ENCODE measurements around the gene ITM2C.

ITM2C gene

DNA sequence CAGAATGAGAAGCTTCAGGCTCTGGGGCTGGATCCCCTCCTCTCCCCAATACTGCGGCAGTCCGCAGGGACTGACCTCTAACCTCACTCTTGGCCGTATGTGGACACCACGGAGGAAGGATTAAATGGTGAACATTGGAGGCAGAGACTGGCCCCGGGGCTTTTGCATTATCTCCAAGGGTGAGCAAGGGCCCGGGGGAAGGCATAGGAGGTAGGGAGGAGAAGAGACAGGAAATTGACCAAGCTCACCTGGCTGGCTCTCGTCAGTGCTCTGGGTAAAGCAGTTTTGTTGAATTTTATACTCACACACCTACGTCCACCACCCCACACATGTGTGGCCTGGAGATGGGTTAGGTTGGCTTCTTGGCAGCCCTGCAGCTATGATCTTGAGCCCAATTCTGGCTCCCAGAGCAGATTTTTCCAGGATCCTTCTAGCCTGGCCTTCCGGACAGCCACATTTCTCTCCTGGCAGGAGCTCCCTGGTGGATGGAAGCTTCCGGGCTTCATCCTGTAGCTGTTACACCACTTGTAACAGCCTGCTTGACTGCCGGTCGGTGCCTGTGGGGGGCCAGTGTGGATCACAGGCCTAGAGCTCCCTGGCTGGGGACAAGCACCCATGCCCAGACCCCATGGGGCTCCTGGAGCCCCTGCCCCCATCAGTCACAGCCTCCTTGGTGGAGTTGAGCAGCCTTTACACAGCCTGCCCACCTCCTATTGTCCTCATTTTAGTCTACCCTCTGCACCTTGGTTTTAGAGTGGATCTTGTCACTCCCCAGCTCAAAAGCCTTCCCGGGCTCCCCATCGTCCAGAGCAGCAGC is 7.6 kb downstream of the ITM2C start:
- Histone ChIP-seq H3K27me3 (no peaks in the 10 kb centered on the region), H3K9me3 (no peaks in the 10 kb centered on the region), H3K27ac (peak overlapping the region; percentile 87), H3K36me3 (peaks cover 30% of the 10 kb centered on the region), H3K4me3 (peak overlapping the region; percentile 15; the same call in 1 of the 2 replicates), H3K4me1 (peaks cover 99% of the 10 kb centered on the region), H3K9ac (peak overlapping the region; percentile 4; the same call in 1 of the 2 replicates), H4K20me1 (peaks cover 84% of the 10 kb centered on the region), H3K4me2 (peak overlapping the region; percentile 92)
- no peak for TF ChIP-seq Cebpa-rat (IDR thresholded peaks at IDR 0.05)

DNA sequence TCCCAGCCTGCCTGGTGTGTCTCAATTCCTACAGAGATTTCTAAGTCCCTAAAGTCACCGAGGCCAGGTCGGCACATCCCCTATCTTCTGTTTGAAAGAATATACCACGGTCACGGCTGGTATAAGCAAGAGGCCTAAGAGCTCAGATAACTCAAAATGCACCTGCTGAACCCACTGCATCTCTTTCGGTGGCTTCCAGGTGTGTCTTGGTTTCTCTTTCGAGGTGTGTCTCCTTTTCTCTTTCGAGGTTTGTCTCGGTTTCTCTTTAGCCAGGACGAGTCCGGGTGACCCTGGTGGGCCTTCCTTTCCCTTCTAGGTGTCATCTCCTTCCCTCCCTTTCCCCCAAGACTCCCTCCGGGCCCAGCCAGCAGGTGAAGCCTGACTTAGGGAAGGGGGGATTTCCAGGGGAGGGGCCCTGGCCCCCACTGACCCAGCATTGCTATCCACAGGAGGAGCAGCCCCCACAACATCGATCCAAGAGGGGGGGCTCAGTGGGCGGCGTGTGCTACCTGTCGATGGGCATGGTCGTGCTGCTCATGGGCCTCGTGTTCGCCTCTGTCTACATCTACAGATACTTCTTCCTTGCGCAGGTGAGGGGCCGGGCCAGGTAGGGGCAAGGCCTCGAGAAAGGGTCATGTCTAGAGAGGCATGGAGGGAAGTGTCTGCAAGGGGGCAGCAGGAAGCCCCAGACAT is 8.4 kb downstream of the ITM2C start:
- peaks cover 37% of the 10 kb centered on the region for H3K36me3 ChIP-seq
- H4K20me1 ChIP-seq, result peaks cover 79% of the 10 kb centered on the region
- H3K9ac ChIP-seq, result peak overlapping the region; percentile 4; the same call in 1 of the 2 replicates
- H3K9me3 ChIP-seq, result no peaks in the 10 kb centered on the region
- H3K4me2 ChIP-seq, result peak overlapping the region; percentile 92
- TF ChIP-seq Cebpa-rat (IDR thresholded peaks at IDR 0.05), result no peak
- no peaks in the 10 kb centered on the region for H3K27me3 ChIP-seq
- H3K27ac ChIP-seq, result peak overlapping the region; percentile 87
- peak overlapping the region; percentile 43 for H3K4me3 ChIP-seq
- H3K4me1 ChIP-seq, result peaks cover 99% of the 10 kb centered on the region

DNA sequence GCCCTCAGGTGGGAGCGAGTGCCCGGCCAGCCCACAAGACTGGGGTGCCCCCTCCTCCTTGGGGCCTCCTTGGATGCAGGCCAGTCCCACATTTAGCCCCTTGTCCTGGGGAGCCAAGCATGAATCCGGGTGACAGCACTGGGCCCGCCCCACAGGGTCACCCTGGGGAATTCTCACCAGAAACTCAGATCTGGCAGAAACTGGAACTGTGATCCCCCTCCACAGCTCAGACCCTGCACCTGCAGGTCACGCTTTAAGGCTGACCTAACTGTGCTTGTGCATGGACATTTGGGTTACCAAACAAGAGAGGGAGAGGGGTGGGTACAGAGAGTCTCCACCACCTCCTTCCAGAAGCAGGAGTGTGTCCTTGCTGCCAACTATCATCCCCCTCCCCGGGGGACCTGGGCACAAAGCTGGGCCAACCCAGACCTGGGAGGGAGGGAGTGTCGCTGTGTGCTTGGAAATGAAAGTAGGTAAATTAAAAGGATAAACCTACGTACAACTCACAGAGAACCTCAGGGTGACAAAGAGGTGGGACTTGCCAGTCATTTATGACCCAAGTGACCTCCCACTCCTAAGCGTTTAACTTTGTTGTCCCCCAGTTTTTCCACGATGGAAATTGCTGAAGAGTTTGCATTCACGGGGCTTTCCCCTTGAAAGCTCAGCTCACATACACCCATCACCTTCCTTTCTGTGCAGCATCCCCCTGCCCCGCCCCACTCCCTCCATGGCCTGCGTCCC is 9.1 kb downstream of the ITM2C start:
- peaks cover 43% of the 10 kb centered on the region for H3K36me3 ChIP-seq
- peak overlapping the region; percentile 92 for H3K4me2 ChIP-seq
- no peaks in the 10 kb centered on the region for H3K27me3 ChIP-seq
- H3K9ac ChIP-seq, result peak overlapping the region; percentile 55
- peak overlapping the region; percentile 87 for H3K27ac ChIP-seq
- peak overlapping the region; percentile 43 for H3K4me3 ChIP-seq
- H3K4me1 ChIP-seq, result peaks cover 99% of the 10 kb centered on the region
- H3K9me3 ChIP-seq, result no peaks in the 10 kb centered on the region
- no peak for TF ChIP-seq Cebpa-rat (IDR thresholded peaks at IDR 0.05)
- peaks cover 72% of the 10 kb centered on the region for H4K20me1 ChIP-seq

DNA sequence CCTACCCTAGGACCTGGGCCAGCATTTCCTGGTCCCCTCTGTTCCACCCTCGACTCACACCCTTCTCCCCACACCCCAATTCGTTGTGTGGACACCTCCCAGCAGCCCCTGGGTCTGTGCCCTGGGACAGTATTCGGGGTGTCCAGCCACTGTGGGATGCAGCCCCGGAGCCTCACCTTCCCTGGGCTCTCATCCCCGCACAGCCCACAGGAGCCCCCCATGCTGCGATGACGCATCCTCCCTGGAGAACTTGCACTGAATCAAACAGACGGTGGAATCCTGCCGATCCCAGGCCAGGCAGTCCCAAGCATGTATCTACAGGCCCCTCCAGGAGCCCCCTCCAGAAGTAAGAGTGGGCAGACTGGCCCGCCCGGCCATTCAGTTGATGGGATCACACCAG is 9.7 kb downstream of the ITM2C start:
- Histone ChIP-seq H3K27me3 (no peaks in the 10 kb centered on the region), H3K4me1 (peaks cover 96% of the 10 kb centered on the region), H3K4me3 (peak overlapping the region; percentile 43), H4K20me1 (peaks cover 66% of the 10 kb centered on the region), H3K27ac (peak overlapping the region; percentile 87), H3K9ac (peak overlapping the region; percentile 55), H3K9me3 (no peaks in the 10 kb centered on the region), H3K4me2 (peak overlapping the region; percentile 92), H3K36me3 (peaks cover 49% of the 10 kb centered on the region)
- no peak for TF ChIP-seq Cebpa-rat (IDR thresholded peaks at IDR 0.05)

DNA sequence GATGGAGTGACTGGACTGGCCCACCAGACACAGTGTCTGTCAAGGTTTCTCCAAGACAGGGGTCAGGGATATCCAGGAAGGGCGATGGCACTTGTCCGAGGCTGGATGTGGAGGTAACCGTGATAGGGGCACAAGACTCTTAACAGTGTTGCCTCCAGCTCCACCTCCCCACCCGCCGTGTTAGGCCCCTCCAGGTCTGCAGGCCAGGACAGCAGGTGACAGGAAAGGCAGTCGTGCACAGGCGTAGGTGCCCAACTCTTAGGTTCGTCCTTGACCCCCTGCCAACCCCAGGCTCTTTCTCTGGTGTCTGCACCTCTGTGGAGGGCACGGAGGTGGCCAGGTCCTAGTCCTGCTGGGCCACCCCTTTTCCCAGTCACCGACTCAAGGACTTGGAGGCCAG is 10.1 kb downstream of the ITM2C start:
- Histone ChIP-seq H3K4me3 (no peak overlapping the region), H3K4me2 (peak overlapping the region; percentile 92), H3K27me3 (no peaks in the 10 kb centered on the region), H3K4me1 (peaks cover 92% of the 10 kb centered on the region), H3K27ac (peak overlapping the region; percentile 87), H3K36me3 (peaks cover 53% of the 10 kb centered on the region), H4K20me1 (peaks cover 62% of the 10 kb centered on the region), H3K9ac (no peak overlapping the region), H3K9me3 (no peaks in the 10 kb centered on the region)
- no peak for TF ChIP-seq Cebpa-rat (IDR thresholded peaks at IDR 0.05)

DNA sequence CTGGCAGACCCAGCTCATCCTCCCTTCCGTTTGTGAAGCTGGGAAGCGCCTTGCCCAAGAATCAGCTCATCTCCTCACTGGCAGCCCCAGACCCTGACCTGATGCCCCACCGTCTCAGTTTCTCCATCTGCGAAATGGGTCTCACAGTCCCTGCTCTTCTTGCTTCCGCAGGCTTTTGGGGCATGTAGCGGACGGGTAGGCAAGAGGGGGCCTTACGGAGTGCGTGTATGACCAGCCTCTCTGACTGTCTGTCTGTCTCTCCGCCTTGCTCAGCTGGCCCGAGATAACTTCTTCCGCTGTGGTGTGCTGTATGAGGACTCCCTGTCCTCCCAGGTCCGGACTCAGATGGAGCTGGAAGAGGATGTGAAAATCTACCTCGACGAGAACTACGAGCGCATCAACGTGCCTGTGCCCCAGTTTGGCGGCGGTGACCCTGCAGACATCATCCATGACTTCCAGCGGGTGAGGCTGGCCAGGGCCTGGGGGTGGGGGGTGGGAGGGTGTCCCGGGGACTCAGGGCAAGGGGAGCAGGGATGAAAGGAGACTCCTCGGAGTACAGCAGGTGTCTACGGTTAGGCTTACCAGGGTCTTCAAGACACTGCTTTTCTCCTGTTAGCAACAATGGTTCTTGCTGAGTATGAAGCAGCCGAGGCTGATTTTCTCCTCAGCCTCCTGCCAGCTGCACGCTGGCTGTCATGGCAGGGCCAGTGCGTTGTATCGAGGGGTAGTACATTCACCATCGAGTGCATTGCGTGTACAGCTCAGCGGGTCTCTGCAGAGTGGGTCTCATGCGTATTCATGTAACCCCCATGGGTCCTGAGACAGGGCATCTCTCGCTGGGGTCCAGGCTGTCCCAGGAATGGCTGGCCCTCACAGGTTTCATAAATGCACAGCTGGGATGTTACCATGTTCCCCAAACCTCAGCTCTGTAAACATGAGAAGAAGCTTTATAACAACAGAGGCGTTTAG is 10.9 kb downstream of the ITM2C start:
- Histone ChIP-seq H3K9ac (no peak overlapping the region), H4K20me1 (peaks cover 54% of the 10 kb centered on the region), H3K27ac (peak overlapping the region; percentile 87; the same call in 1 of the 2 replicates), H3K36me3 (peaks cover 59% of the 10 kb centered on the region), H3K9me3 (no peaks in the 10 kb centered on the region), H3K4me1 (peaks cover 84% of the 10 kb centered on the region), H3K27me3 (no peaks in the 10 kb centered on the region), H3K4me2 (peak overlapping the region; percentile 92), H3K4me3 (no peak overlapping the region)
- no peak for TF ChIP-seq Cebpa-rat (IDR thresholded peaks at IDR 0.05)

DNA sequence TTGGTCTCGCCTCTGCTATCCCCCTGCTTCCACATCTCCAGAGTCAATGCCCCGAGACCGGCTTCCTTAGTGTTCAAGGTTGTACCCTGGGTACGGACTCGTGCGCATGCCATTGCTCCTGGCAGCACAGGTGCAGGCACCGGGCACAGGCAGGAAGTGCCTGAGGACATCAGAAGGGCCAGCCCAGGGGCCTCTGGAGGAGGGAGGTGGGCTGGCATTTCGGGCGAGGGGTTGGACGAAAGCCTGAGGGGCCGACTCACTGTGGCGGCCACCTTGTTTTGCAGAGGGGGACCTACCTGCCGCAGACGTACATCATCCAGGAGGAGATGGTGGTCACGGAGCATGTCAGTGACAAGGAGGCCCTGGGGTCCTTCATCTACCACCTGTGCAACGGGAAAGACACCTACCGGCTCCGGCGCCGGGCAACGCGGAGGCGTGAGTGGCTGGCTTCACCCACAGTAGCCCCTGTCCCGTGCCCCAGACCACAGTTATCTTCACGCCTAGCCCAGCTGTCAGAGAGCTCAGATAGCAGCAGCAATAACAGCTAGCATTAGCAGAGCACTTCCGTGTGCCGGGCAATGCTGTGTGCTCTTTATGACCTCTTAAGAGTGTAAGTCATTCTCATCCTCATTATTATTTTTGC is 12.5 kb downstream of the ITM2C start:
- Histone ChIP-seq H3K4me1 (peaks cover 68% of the 10 kb centered on the region), H4K20me1 (peaks cover 39% of the 10 kb centered on the region), H3K9ac (no peak overlapping the region; the same call in 1 of the 2 replicates), H3K27ac (peak overlapping the region; percentile 64), H3K9me3 (no peaks in the 10 kb centered on the region), H3K27me3 (no peaks in the 10 kb centered on the region), H3K4me3 (no peak overlapping the region), H3K36me3 (peaks cover 59% of the 10 kb centered on the region), H3K4me2 (peak overlapping the region; percentile 77)
- TF ChIP-seq Cebpa-rat (IDR thresholded peaks at IDR 0.05), result no peak

DNA sequence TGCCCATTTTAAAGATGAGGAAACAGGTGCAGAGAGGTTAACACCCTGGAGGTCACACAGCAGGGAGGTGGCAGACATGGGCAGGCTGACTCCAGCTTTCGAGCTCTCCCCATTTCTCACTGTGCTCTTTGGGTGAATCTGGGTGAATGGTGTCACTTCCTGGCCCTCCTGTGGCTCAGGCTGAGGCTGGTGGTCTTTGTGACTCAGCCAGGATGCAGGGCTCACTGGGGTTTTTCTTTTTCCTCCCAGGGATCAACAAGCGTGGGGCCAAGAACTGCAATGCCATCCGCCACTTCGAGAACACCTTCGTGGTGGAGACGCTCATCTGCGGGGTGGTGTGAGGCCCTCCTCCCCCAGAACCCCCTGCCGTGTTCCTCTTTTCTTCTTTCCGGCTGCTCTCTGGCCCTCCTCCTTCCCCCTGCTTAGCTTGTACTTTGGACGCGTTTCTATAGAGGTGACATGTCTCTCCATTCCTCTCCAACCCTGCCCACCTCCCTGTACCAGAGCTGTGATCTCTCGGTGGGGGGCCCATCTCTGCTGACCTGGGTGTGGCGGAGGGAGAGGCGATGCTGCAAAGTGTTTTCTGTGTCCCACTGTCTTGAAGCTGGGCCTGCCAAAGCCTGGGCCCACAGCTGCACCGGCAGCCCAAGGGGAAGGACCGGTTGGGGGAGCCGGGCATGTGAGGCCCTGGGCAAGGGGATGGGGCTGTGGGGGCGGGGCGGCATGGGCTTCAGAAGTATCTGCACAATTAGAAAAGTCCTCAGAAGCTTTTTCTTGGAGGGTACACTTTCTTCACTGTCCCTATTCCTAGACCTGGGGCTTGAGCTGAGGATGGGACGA is 13.2 kb downstream of the ITM2C start:
- peak overlapping the region; percentile 64 for H3K27ac ChIP-seq
- no peaks in the 10 kb centered on the region for H3K27me3 ChIP-seq
- H3K36me3 ChIP-seq, result peaks cover 59% of the 10 kb centered on the region
- no peak for TF ChIP-seq Cebpa-rat (IDR thresholded peaks at IDR 0.05)
- peaks cover 32% of the 10 kb centered on the region for H4K20me1 ChIP-seq
- no peaks in the 10 kb centered on the region for H3K9me3 ChIP-seq
- H3K9ac ChIP-seq, result no peak overlapping the region; the same call in 1 of the 2 replicates
- no peak overlapping the region for H3K4me3 ChIP-seq
- H3K4me2 ChIP-seq, result peak overlapping the region; percentile 77
- peaks cover 61% of the 10 kb centered on the region for H3K4me1 ChIP-seq
